Natural killer cell (primary cell): Measurements from ENCODE around the gene PADI1. TPM values are rescaled to one million over a fixed set of nuclear protein-coding genes. Genes with fewer than 3 reads are reported as not detected.

Experiments
- ATAC-seq, 3 donors: fragments of 150-1000 bp in 2 of 3; fragments of 200-7000 bp in 1 of 3; cut with Tn5 transposase; 1 replicate in 1 of 3; 2 replicates in 2 of 3; pipeline ENCODE4 v1.10.0; 2021; ENCODE audit warnings: mild to moderate bottlenecking in 2 of 3, moderate library complexity in 2 of 3
- DNase-seq, 2 donors: peaks; one replicate each; pipeline versions ENCODE4 v3.0.0 to v3.0.0-alpha.2; 2013 to 2021; ENCODE audit warnings: mixed read lengths in 1 of 2
- H3K27ac ChIP-seq: one replicate; pipeline ENCODE4 v1.5.1; 2013; ENCODE audit warnings: mild to moderate bottlenecking, low read length
- H3K27me3 ChIP-seq: one replicate; pipeline ENCODE4 v1.6.1; 2013; ENCODE audit warnings: low read length; ENCODE audit not compliant: control insufficient read depth, insufficient read depth
- H3K36me3 ChIP-seq: one replicate; pipeline ENCODE4 v1.6.1; 2013; ENCODE audit warnings: low read length; ENCODE audit not compliant: control insufficient read depth, insufficient read depth
- H3K4me1 ChIP-seq: one replicate; pipeline ENCODE4 v1.6.1; 2013; ENCODE audit warnings: low read length; ENCODE audit not compliant: control insufficient read depth, insufficient read depth
- H3K4me3 ChIP-seq: one replicate; pipeline ENCODE4 v1.5.1; 2013; ENCODE audit warnings: low read length
- H3K9me3 ChIP-seq: one replicate; pipeline ENCODE4 v1.6.1; 2013; ENCODE audit warnings: low read length; ENCODE audit not compliant: control insufficient read depth, insufficient read depth
- H3K27ac Mint-ChIP-seq, 2 donors: one replicate each; pipeline ENCODE4 v1.8.0; 2022; ENCODE audit warnings: mild to moderate bottlenecking in 2 of 2, mixed read lengths in 2 of 2, moderate library complexity in 1 of 2
- H3K27me3 Mint-ChIP-seq, 2 donors: one replicate each; pipeline ENCODE4 v1.8.0; 2022; ENCODE audit warnings: low read depth in 2 of 2, mixed read lengths in 2 of 2
- H3K36me3 Mint-ChIP-seq: one replicate; pipeline ENCODE4 v1.8.0; 2022; ENCODE audit warnings: mixed read lengths
- H3K4me1 Mint-ChIP-seq, 2 donors: one replicate each; pipeline ENCODE4 v1.8.0; 2022; ENCODE audit warnings: mixed read lengths in 2 of 2
- H3K4me3 Mint-ChIP-seq: one replicate; pipeline ENCODE4 v1.8.0; 2022; ENCODE audit warnings: mild to moderate bottlenecking, moderate library complexity, mixed read lengths
- H3K9me3 Mint-ChIP-seq, 2 donors: one replicate each; pipeline ENCODE4 v1.8.0; 2022; ENCODE audit warnings: mixed read lengths in 2 of 2
- WGBS: methylation state at CpG from one replicate; pipeline ENCODE4 v1.1.7; 2013; ENCODE audit warnings: missing lambda C conversion rate; ENCODE audit not compliant: insufficient coverage; 5-methylcytosine and 5-hydroxymethylcytosine counted together
- intact Hi-C: fragments of 100-400 bp; cut with micrococcal nuclease; formaldehyde crosslinking; loops from one replicate; pipeline ENCODE4 v1.14.2; 2022
- total RNA-seq, 4 donors: library from RNA; stranded (reverse); fragments of 120-200 nt in 1 of 4; gene quantifications; one replicate each; pipeline versions ENCODE4 v1.2.3 to v1.2.4, GENCODE V29; 2013 to 2022
- TF ChIP-seq, protein P1 (sequence below): fragments of 200-600 bp; IDR thresholded peaks from one replicate; pipeline ENCODE4 v1.8.0; 2022; ENCODE audit warnings: antibody characterized with exemption

The PADI1 gene
- total RNA-seq, 3 donors from 2014 or later (not counting 1 experiment from before 2014, with no cell fraction given) = not detected

- H3K4me3 ChIP-seq = no peak overlapping the region
- H3K27ac Mint-ChIP-seq = no peak overlapping the region
- intact Hi-C loops = no loop called here
- no peak overlapping the region for H3K4me3 Mint-ChIP-seq
- no peaks in the 10 kb centered on the region for H3K9me3 ChIP-seq
- H3K27ac ChIP-seq = no peak overlapping the region
- ATAC-seq (no peak), DNase-seq (no peak)
- H3K4me1 Mint-ChIP-seq = no peaks in the 10 kb centered on the region
- no peaks in the 10 kb centered on the region for H3K27me3 ChIP-seq
- no peaks in the 10 kb centered on the region for H3K4me1 ChIP-seq
- peaks cover 0 to 9% of the 10 kb centered on the region in 2 donors for H3K27me3 Mint-ChIP-seq
- no peaks in the 10 kb centered on the region for H3K9me3 Mint-ChIP-seq
- 91% methylated on average over 7 of the region's 7 CpGs for WGBS
- H3K36me3 ChIP-seq = no peaks in the 10 kb centered on the region
- TF ChIP-seq, protein P1, sequence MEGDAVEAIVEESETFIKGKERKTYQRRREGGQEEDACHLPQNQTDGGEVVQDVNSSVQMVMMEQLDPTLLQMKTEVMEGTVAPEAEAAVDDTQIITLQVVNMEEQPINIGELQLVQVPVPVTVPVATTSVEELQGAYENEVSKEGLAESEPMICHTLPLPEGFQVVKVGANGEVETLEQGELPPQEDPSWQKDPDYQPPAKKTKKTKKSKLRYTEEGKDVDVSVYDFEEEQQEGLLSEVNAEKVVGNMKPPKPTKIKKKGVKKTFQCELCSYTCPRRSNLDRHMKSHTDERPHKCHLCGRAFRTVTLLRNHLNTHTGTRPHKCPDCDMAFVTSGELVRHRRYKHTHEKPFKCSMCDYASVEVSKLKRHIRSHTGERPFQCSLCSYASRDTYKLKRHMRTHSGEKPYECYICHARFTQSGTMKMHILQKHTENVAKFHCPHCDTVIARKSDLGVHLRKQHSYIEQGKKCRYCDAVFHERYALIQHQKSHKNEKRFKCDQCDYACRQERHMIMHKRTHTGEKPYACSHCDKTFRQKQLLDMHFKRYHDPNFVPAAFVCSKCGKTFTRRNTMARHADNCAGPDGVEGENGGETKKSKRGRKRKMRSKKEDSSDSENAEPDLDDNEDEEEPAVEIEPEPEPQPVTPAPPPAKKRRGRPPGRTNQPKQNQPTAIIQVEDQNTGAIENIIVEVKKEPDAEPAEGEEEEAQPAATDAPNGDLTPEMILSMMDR = no peak
- no peaks in the 10 kb centered on the region for H3K36me3 Mint-ChIP-seq
Observed at GRCh38 chr1:17162941-17163340, 42.0 kb upstream of the PADI1 start.

DNA sequence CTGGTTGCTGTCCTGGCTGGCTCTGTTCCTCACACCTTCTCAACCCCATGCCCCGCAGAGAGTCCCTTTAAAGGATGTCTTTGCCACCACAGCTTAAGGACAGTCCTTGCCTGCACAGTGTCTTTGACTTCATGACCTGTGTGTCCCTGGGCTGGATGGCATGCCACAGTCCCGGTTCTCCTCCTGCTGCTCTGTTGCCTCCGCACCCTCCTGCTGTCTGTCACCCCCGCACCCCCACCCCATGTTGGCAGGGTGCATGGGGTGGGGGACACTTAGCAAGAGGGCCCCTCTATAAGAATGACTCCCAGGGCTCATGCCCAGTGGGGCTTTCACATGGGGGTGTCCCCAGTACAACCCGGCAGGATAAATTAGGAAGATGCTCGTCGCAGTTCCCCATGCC is 41.6 kb upstream of the PADI1 start:
- no peaks in the 10 kb centered on the region for H3K4me1 ChIP-seq
- H3K36me3 Mint-ChIP-seq = no peaks in the 10 kb centered on the region
- intact Hi-C loops = no loop called here
- H3K4me3 ChIP-seq = no peak overlapping the region
- no peak overlapping the region for H3K4me3 Mint-ChIP-seq
- H3K27me3 ChIP-seq = no peaks in the 10 kb centered on the region
- peaks cover 0 to 9% of the 10 kb centered on the region in 2 donors for H3K27me3 Mint-ChIP-seq
- no peaks in the 10 kb centered on the region for H3K9me3 ChIP-seq
- H3K36me3 ChIP-seq = no peaks in the 10 kb centered on the region
- no peak for DNase-seq
- TF ChIP-seq, protein P1 = no peak
- no peak for ATAC-seq
- no peaks in the 10 kb centered on the region for H3K4me1 Mint-ChIP-seq
- no peak overlapping the region for H3K27ac Mint-ChIP-seq
- no peaks in the 10 kb centered on the region for H3K9me3 Mint-ChIP-seq
- H3K27ac ChIP-seq = no peak overlapping the region
- 94% methylated on average over 7 of the region's 7 CpGs for WGBS

- WGBS = 83% methylated on average over 16 of the region's 16 CpGs
- TF ChIP-seq, protein P1 = no peak
- no peaks in the 10 kb centered on the region for H3K9me3 ChIP-seq
Observed at GRCh38 chr1:17163789-17164666, 40.9 kb upstream of the PADI1 start.

More at GRCh38 chr1:17163789-17164666, 40.9 kb upstream of the PADI1 start:
- Mint-ChIP-seq H3K27me3 (peaks cover 0 to 7% of the 10 kb centered on the region in 2 donors), H3K27ac (no peak overlapping the region), H3K9me3 (no peaks in the 10 kb centered on the region), H3K4me3 (no peak overlapping the region), H3K36me3 (no peaks in the 10 kb centered on the region), H3K4me1 (no peaks in the 10 kb centered on the region)
- no peaks in the 10 kb centered on the region for H3K36me3 ChIP-seq
- no peak overlapping the region for H3K27ac ChIP-seq
- H3K4me3 ChIP-seq = no peak overlapping the region
- H3K27me3 ChIP-seq = no peaks in the 10 kb centered on the region
- H3K4me1 ChIP-seq = no peaks in the 10 kb centered on the region
- intact Hi-C loops = no loop called here
- DNase-seq = no peak
- ATAC-seq = no peak
